IMR-90 (cell line): ENCODE data around the gene AK3. TPM values are rescaled to one million over a fixed set of nuclear protein-coding genes. Genes with fewer than 3 reads are reported as not detected.

Experiments
- ATAC-seq: fragments of 200-7000 bp; cut with Tn5 transposase; 2 replicates; pipeline ENCODE4 v1.9.1; 2020; ENCODE audit warnings: low read depth, mild to moderate bottlenecking, moderate library complexity
- BruUV-seq: library from RNA; stranded (reverse); fragments of 400-500 nt; replicated peaks from 2 replicates; lab custom pipeline; 2021; lab: Mats Ljungman, UMichigan
- CTCF ChIA-PET: fragments of 300-600 bp; formaldehyde crosslinking; extraction: SDS; loops from one replicate; lab custom pipeline; 2021; ENCODE audit warnings: antibody characterized with exemption; lab: Yijun Ruan, JAX
- POLR2A ChIA-PET: fragments of 300-600 bp; sonication (Branson Sonifier 250); formaldehyde crosslinking; loops from one replicate; lab custom pipeline; 2022; ENCODE audit warnings: antibody characterized with exemption; ENCODE audit not compliant: unreplicated experiment; lab: Charles Lee
- DNase-seq: peaks from one replicate; pipeline ENCODE4 v3.0.0; 2013
- H2AFZ ChIP-seq: replicated peaks from 2 replicates; pipeline ENCODE3; 2013; ENCODE audit warnings: low read length, mild to moderate bottlenecking; ENCODE audit not compliant: poor library complexity
- H2AK5ac ChIP-seq: 2 replicates; pipeline ENCODE4 v1.6.1; 2013; ENCODE audit warnings: low read depth, low read length, inconsistent platforms
- H2AK9ac ChIP-seq: replicated peaks from 2 replicates; pipeline ENCODE3; 2013; ENCODE audit warnings: mild to moderate bottlenecking, low read depth, low read length, moderate library complexity; ENCODE audit not compliant: poor library complexity
- H2BK120ac ChIP-seq: 2 replicates; pipeline ENCODE4 v1.6.1; 2013; ENCODE audit warnings: low read depth, low read length, inconsistent platforms
- H2BK15ac ChIP-seq: 3 replicates; pipeline ENCODE4 v1.6.1; 2013; ENCODE audit warnings: low read depth, low read length, inconsistent platforms
- H2BK20ac ChIP-seq: 2 replicates; pipeline ENCODE4 v1.6.1; 2013; ENCODE audit warnings: low read depth, mild to moderate bottlenecking, inconsistent platforms, low read length, moderate library complexity
- H2BK5ac ChIP-seq: 2 replicates; pipeline ENCODE4 v1.6.1; 2013; ENCODE audit warnings: mild to moderate bottlenecking, low read depth, low read length, inconsistent platforms; ENCODE audit not compliant: poor library complexity, severe bottlenecking
- H3K14ac ChIP-seq: replicated peaks from 2 replicates; pipeline ENCODE4 v1.6.1; 2013; ENCODE audit warnings: low read depth, low read length, inconsistent platforms
- H3K18ac ChIP-seq: 2 replicates; pipeline ENCODE4 v1.6.1; 2013; ENCODE audit warnings: low read depth, low read length, control low read depth
- H3K23ac ChIP-seq: 2 replicates; pipeline ENCODE4 v1.6.1; 2013; ENCODE audit warnings: low read depth, low read length, inconsistent platforms
- H3K27ac ChIP-seq: 2 replicates; pipeline ENCODE4 v1.5.1; 2013; ENCODE audit warnings: mild to moderate bottlenecking, control low read depth, low read length; ENCODE audit not compliant: insufficient read depth
- H3K27me3 ChIP-seq: 2 replicates; pipeline ENCODE4 v1.6.1; 2013; ENCODE audit warnings: low read length; ENCODE audit not compliant: control insufficient read depth, insufficient read depth
- H3K36me3 ChIP-seq: 2 replicates; pipeline ENCODE4 v1.6.1; 2013; ENCODE audit warnings: low read length, mixed read lengths; ENCODE audit not compliant: control insufficient read depth, insufficient read depth
- H3K4ac ChIP-seq: 2 replicates; pipeline ENCODE4 v1.6.1; 2013; ENCODE audit warnings: low read depth, low read length, inconsistent platforms
- H3K4me1 ChIP-seq: 2 replicates; pipeline ENCODE4 v1.6.1; 2013; ENCODE audit warnings: low read length, mixed read lengths; ENCODE audit not compliant: control insufficient read depth, insufficient read depth
- H3K4me2 ChIP-seq: 2 replicates; pipeline ENCODE4 v1.6.1; 2013; ENCODE audit warnings: low read depth, mild to moderate bottlenecking, control low read depth, low read length, moderate library complexity
- H3K4me3 ChIP-seq: 2 replicates; pipeline ENCODE4 v1.5.1; 2013; ENCODE audit warnings: low read depth, mild to moderate bottlenecking, control low read depth, low read length, moderate library complexity; ENCODE audit not compliant: insufficient read depth
- H3K56ac ChIP-seq: 2 replicates; pipeline ENCODE4 v1.6.1; 2013; ENCODE audit warnings: low read length, inconsistent platforms; ENCODE audit not compliant: insufficient read depth; ENCODE audit errors: extremely low read depth
- H3K79me1 ChIP-seq, 2 experiments: 2 replicates each; pipeline ENCODE4 v1.6.1; 2013; ENCODE audit warnings: low read length in 2 of 2, inconsistent platforms in 1 of 2, low read depth in 1 of 2
- H3K9ac ChIP-seq: 2 replicates; pipeline ENCODE4 v1.6.1; 2013; ENCODE audit warnings: low read depth, low read length, control low read depth
- H3K9me1 ChIP-seq: 2 replicates; pipeline ENCODE4 v1.6.1; 2013; ENCODE audit warnings: low read length, inconsistent platforms; ENCODE audit not compliant: insufficient read depth
- H3K9me3 ChIP-seq: 2 replicates; pipeline ENCODE4 v1.6.1; 2013; ENCODE audit warnings: low read length; ENCODE audit not compliant: control insufficient read depth, insufficient read depth
- H4K20me1 ChIP-seq: 2 replicates; pipeline ENCODE4 v1.6.1; 2013; ENCODE audit warnings: low read length, inconsistent platforms; ENCODE audit not compliant: insufficient read depth
- H4K5ac ChIP-seq: 2 replicates; pipeline ENCODE4 v1.6.1; 2013; ENCODE audit warnings: mild to moderate bottlenecking, low read depth, low read length, control low read depth
- H4K8ac ChIP-seq, 2 experiments: 2 replicates each; pipeline ENCODE4 v1.6.1; 2013; ENCODE audit warnings: low read depth in 2 of 2, low read length in 2 of 2, control low read depth in 1 of 2, inconsistent platforms in 1 of 2
- H4K91ac ChIP-seq: 2 replicates; pipeline ENCODE4 v1.6.1; 2013; ENCODE audit warnings: low read depth, low read length, inconsistent platforms; ENCODE audit not compliant: insufficient read depth
- BHLHE40 ChIP-seq: fragments of 150-350 bp; IDR thresholded peaks from 2 replicates; pipeline ENCODE4 v1.6.1; 2016; ENCODE audit warnings: mild to moderate bottlenecking, low read depth, low read length
- CEBPB ChIP-seq: IDR thresholded peaks from 2 replicates; pipeline ENCODE4 v1.6.1; 2012; ENCODE audit warnings: low read depth, low read length, improper control_type of control experiment
- CTCF ChIP-seq: conservative IDR thresholded peaks from 2 replicates; pipeline ENCODE4 v1.5.1; 2012; ENCODE audit warnings: mild to moderate bottlenecking, low read depth, low read length, improper control_type of control experiment
- ELK1 ChIP-seq: fragments of 150-350 bp; IDR thresholded peaks from 2 replicates; pipeline ENCODE4 v1.6.1; 2016; ENCODE audit warnings: low read depth, mild to moderate bottlenecking, low read length, moderate library complexity, borderline replicate concordance
- NFE2L2 ChIP-seq: fragments of 150-350 bp; IDR thresholded peaks from 2 replicates; pipeline ENCODE4 v1.6.1; 2016; ENCODE audit warnings: low read depth, mild to moderate bottlenecking, low read length
- RAD21 ChIP-seq: IDR thresholded peaks from 2 replicates; pipeline ENCODE4 v1.6.1; 2012; ENCODE audit warnings: low read length, improper control_type of control experiment
- RCOR1 ChIP-seq: IDR thresholded peaks from 2 replicates; pipeline ENCODE4 v1.6.1; 2012; ENCODE audit warnings: mild to moderate bottlenecking, low read length, improper control_type of control experiment; ENCODE audit not compliant: insufficient replicate concordance
- SMC3 ChIP-seq: fragments of 150-350 bp; IDR thresholded peaks from 2 replicates; pipeline ENCODE4 v1.6.1; 2016; ENCODE audit warnings: low read depth, mild to moderate bottlenecking, antibody characterized with exemption, low read length, moderate library complexity
- USF2 ChIP-seq: fragments of 150-350 bp; IDR thresholded peaks from 2 replicates; pipeline ENCODE4 v1.6.1; 2017; ENCODE audit warnings: mild to moderate bottlenecking, antibody characterized with exemption, low read length, low read depth
- WGBS, 2 experiments: methylation state at CpG; one replicate each; pipeline versions ENCODE4 v1.1.5 to v1.1.7; 2013; ENCODE audit warnings: missing lambda C conversion rate in 2 of 2; ENCODE audit not compliant: insufficient read length in 1 of 2; ENCODE audit errors: extremely low coverage in 2 of 2; 5-methylcytosine and 5-hydroxymethylcytosine counted together
- dilution Hi-C: fragments of 300-500 bp; cut with HindIII; formaldehyde crosslinking; loops from one replicate; pipeline ENCODE4 v1.14.3; 2018; ENCODE audit warnings: low sequenced_read_pairs; ENCODE audit not compliant: unreplicated experiment
- in situ Hi-C: fragments of 300-500 bp; cut with MboI; formaldehyde crosslinking; loops from 3 replicates; pipeline ENCODE4 v1.14.3; 2019; ENCODE audit warnings: low sequenced_read_pairs, inconsistent platforms, mixed read lengths
- intact Hi-C: fragments of 100-400 bp; cut with micrococcal nuclease; formaldehyde crosslinking; loops from 2 replicates; pipeline ENCODE4 v1.10.0; 2022
- polyA plus RNA-seq, 3 experiments: library from polyadenylated mRNA; depleted of rRNA; stranded (reverse); fragments of >200 nt; gene quantifications; 2 replicates each; pipeline ENCODE4 v1.2.3, GENCODE V29; 2012; ENCODE audit warnings: low replicate concordance in 1 of 3
- total RNA-seq: library from RNA; depleted of rRNA; stranded (reverse); fragments of >200 nt; gene quantifications from 2 replicates; pipeline ENCODE4 v1.2.3, GENCODE V29; 2012

The AK3 gene
- total and polyA plus RNA-seq, 2 of the 4 experiments (the other 2 are of a cell fraction) = 24.7 to 26.2 TPM

GRCh38 chr9:4732890-4733289, 8.1 kb downstream of the AK3 start:
- Histone ChIP-seq H3K27ac (no peak overlapping the region), H3K9me1 (peaks cover 4% of the 10 kb centered on the region), H3K36me3 (peaks cover 4% of the 10 kb centered on the region), H4K20me1 (peaks cover 26% of the 10 kb centered on the region), H2AFZ (no peak overlapping the region), H3K56ac (no peak overlapping the region), H4K8ac (no peak overlapping the region), H2BK5ac (no peak overlapping the region), H3K4me2 (no peak overlapping the region), H2AK5ac (no peak overlapping the region), H2BK120ac (no peak overlapping the region), H3K4me1 (no peaks in the 10 kb centered on the region), H2AK9ac (no peak overlapping the region), H2BK15ac (no peak overlapping the region), H3K27me3 (no peaks in the 10 kb centered on the region), H4K91ac (no peak overlapping the region), H3K23ac (no peak overlapping the region), H3K4ac (no peak overlapping the region), H3K79me1 (peaks cover 16 to 63% of the 10 kb centered on the region in 2 experiments), H3K4me3 (no peak overlapping the region), H3K9me3 (no peaks in the 10 kb centered on the region), H3K14ac (no peak overlapping the region), H3K9ac (no peak overlapping the region), H4K5ac (no peak overlapping the region), H2BK20ac (no peak overlapping the region), H3K18ac (no peak overlapping the region)
- CTCF ChIA-PET = interaction anchor here (1.0 to 1.1 kb wide), 2 partner anchors 9 to 11 kb away, joined by 3 to 4 read pairs; no protein-coding TSS in a partner anchor
- dilution Hi-C loops (no loop called here), in situ Hi-C loops (no loop called here), intact Hi-C loops (no loop called here)
- no CpG with 5 or more reads among the region's 1 CpG for WGBS, 2 experiments
- DNase-seq (no peak), ATAC-seq (no peak)
- POLR2A ChIA-PET = no interaction called here
- no TSS peak for BruUV-seq
- no peak for TF ChIP-seq BHLHE40
- TF ChIP-seq CTCF = no peak
- no peak for TF ChIP-seq RAD21
- TF ChIP-seq USF2 = no peak
- no peak for TF ChIP-seq CEBPB
- no peak for TF ChIP-seq NFE2L2
- no peak for TF ChIP-seq ELK1
- TF ChIP-seq RCOR1 = no peak
- TF ChIP-seq SMC3 = no peak
